ENCODE data around the gene POSTN.

GRCh38 chr13:37534181-37534580 is 64.4 kb downstream of the POSTN start:
- no peak for TF ChIP-seq EZH2phosphoT487 (IDR thresholded peaks at IDR 0.05; ENCODE audit: low read depth)
- no peak for TF ChIP-seq CTCF (IDR thresholded peaks at IDR 0.05; ENCODE audit: low read depth, low read length)

All from OCI-LY3 (cell line).